GM21825 (cell line): Measurements from ENCODE around the gene LRRC47.

Source experiments
- ATAC-seq: cut with Tn5 transposase; IDR thresholded peaks from one replicate; pipeline ENCODE4 v1.9.1; 2021; ENCODE audit warnings: mild to moderate bottlenecking, moderate library complexity; ENCODE audit not compliant: unreplicated experiment

The LRRC47 gene

DNA sequence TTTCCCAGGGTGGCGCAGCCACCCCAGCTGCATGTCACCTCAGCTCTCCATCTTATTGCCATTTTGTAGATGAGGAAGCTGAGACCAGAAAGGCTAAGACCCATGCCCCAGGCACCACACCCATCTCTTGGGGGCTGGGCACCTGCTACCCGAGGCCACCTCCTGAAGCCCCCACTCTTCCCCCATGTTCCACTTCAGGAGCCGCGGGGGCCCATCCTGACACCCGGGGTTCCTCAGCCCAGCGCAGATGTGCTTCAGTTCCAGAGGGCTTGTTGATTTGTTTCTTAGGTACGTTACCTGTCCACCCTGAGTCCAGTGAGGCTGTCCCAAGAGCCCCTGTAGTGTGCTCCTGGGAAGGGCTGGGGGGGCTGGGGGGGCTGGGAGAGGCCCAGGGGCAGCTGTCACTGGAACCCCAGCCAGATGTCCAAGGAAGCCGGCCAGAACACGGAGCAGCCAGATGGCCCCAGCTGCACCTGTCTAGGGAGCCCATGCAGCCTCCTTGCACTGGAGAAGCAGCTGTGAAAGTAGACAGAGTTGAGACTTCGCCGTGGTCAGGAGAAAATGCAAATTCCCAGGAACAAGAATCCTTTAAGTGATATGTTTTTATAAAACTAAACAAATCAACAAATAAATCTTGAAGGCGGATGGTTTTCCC, 61.1 kb downstream of the LRRC47 start:
- no peak for ATAC-seq

DNA sequence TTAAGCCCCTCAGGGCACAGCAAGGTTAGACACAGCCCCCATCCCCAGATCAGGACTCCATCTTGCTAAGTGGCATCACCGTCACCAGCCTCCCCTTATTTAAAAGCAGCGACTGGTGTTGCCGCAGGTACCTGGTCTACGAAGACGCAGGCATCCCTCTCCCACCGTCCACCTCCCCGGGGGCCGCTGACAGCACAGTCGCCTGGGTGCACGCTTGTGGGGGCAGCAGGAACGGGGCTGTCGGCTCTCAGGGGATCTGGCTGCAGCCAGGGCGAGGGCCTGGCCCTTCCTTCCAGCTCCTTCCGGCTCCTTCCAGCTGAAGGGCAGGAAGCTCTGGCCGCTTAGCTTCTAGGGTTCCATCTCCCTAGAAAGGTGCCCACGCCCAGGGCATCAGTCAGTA, 61.7 kb downstream of the LRRC47 start:
- ATAC-seq: no peak

DNA sequence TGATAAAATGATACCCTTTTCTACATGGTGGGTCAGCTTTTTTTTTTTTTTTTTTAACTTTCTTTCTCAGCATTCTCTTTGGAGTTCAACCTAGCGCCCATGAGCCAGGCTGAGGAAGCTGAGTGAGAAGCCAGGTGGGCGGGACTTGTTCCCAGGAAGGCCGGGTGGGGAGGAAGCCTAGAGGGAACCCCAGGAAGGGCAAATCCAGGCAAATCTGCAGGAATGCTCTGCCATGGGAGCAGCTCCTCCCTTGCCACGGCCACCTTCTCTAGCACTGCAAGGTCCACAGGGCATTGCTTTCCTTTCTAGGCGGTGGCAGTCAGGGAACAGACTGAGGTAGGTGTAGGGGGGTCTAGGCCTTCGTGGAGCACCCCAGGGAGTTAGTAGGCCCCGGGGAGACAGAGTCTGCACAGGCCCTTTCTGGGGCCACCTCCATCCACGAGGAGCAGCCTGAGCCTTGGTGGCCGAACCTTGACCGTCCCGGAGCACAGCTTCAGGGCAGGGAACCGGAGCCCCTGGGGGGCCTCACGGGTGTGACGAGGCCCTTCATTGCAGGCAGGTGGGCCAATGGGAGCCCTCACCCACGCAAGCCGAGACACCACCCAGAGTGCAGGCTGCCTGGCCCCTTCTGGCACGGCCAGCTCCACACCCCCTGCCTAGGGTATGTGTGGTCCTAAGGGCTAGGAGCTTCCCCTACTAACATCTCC, 62.3 kb downstream of the LRRC47 start:
- no peak for ATAC-seq

DNA sequence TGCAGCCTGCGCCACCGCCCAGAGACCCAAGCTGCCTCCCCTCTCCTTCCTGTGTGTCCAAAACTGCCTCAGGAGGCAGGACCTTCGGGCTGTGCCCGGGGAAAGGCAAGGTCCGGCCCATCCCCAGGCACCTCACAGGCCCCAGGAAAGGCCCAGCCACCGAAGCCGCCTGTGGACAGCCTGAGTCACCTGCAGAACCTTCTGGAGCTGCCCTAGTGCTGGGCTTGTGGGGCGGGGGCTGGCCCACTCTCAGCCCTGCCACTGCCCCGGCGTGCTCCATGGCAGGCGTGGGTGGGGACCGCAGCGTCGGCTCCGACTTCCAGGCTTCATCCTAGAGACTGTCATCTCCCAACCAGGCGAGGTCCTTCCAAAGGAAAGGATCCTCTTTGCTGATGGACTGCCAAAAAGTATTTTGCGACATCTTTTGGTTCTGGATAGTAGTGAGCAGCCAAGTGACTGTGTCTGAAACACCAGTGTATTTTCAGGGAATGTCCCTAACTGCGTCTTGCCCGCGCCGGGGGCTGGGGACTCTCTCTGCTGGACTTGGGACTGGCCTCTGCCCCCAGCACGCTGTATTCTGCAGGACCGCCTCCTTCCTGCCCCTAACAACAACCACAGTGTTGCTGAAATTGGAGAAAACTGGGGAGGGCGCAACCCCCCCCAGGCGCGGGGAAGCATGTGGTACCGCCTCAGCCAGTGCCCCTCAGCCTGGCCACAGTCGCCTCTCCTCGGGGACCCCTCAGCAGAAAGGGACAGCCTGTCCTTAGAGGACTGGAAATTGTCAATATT, 63.0 kb downstream of the LRRC47 start:
- ATAC-seq: no peak

DNA sequence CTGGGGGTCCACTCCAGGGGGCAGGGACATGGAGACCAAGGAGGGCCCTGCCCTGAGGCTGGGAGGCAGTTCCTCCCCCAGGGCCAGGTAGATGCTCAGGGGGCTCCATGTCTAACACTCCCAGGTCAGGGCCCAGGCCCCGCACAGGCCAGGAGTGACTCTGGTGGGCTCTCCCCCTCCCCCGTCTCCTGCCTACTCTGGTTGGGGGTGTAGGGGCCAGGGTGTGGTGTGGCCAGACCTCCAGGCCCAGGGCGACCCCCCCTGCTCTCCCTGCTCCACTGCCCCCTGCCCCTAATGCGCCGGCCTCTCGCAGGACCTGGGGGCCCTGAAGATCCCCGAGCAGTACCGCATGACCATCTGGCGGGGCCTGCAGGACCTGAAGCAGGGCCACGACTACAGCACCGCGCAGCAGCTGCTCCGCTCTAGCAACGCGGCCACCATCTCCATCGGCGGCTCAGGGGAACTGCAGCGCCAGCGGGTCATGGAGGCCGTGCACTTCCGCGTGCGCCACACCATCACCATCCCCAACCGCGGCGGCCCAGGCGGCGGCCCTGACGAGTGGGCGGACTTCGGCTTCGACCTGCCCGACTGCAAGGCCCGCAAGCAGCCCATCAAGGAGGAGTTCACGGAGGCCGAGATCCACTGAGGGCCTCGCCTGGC, 63.7 kb downstream of the LRRC47 start:
- no peak for ATAC-seq

DNA sequence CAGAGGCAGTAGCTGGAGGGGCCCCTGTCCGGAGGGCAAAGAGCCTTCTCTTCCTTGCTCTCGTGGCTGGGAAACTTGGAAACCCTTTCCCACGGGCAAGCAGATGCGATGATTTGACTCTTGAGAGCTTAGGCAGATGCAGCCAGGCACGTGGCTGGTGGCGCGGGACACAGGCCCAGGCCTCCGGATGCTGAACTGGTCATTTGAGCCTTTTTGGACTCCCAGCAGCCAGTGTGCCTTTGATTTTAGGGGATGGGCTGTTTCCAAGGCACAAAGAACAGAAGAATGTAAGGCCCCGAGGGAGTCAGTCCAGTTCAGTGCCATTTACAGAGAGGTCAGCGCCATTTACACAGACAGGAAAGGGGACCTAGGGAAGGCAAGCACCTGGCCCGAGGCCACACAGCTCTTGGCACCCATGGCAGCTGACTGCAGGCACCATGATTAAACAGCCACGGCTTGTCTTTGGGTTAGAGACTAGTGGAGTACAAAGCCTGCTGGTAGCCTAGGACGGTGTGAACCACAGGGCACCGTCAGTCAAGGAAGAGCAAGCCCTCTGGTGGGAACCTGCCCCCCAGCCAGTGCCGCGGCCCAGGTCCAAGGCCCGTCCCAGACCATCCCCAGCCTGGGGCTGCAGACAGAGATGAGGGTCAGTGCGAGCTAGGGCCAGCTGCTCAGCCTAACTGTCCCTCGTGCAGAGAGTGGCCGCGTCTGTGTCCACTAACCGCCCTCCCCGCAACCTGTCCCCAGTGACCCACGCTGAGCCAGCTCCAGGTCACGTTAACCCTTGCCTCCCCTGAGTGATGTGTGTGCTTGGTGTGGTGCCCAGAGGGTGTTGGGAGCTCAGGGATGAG, 64.5 kb downstream of the LRRC47 start:
- no peak for ATAC-seq

DNA sequence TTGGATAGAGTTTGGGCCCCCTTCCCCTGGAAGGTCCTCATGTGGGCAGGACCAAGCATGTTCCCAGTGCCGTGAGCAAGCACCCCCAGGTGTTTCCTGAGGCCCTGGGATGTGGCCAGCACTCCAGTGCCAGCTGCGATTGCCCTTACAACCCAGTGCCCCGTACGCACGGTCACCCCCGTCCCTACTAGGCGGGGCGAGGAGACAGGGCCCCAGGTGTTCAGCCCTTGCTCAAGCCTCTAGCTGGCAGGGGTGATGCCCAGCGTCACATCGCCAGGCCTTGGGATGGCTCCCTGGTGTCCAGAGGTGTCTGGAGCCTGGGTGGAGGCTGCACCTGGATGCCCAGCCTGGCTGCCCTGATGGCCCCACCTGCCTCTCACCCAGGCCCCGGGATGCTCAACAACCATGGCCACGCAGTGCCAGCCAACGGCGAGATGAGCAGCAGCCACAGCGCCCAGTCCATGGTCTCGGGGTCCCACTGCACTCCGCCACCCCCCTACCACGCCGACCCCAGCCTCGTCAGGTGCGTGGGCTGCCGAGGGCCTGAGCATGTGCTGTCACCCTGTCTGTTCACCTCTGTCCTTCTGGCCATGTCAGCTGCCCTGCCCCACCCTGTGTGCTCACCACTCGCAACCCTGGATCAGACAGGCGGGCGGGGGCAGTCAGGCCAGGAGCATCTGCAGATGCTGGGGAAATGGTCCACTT, 65.6 kb downstream of the LRRC47 start:
- no peak for ATAC-seq

DNA sequence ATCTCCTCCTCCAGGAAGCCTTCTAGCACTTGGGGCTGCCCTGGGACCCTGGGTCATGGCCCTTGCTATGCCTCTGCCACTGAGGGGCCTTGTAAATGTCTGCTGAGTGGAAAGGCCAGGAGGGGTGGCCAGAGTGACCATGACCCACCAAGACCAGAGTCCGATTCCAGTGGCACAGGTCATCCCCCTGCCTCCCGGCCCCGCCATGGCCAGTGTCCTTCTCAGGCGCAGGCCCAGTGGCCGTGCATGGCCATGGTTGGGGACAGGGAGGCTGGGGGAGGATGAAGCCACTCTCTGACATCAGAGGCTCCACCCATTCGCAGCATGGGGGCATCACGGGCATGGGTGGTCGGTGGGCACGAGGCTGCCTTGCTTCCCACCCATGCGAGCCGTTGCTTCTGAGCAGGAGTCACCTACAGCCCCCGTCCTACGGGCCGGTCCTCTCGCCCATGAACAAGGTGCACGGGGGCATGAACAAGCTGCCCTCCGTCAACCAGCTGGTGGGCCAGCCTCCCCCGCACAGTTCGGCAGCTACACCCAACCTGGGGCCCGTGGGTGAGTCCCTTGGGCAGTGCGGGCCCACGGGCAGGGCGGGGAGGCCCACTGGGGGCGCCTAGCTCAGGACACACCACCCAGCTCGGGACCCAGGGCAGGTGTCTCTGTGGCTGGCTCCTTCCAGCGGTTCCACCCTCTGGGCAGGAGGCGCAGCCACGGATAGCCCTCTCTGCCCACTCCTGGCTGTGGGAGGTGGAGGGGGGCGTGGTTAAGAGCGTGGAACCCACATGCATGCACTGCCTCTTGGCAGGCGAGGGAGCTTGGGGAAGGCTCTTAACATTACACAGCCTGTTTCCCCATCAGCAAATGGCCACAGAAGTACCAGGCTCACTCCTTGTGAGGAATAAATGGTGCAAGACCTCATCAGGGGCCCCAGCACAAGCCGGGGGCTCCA, 66.4 kb downstream of the LRRC47 start:
- ATAC-seq: no peak
